GM21367 (cell line): ENCODE results near the gene ZDHHC4.

Source experiments
- ATAC-seq: cut with Tn5 transposase; IDR thresholded peaks from one replicate; pipeline ENCODE4 v1.9.1; 2021; ENCODE audit not compliant: unreplicated experiment

The ZDHHC4 gene

GRCh38 chr7:6604458-6604857, 27.2 kb downstream of the ZDHHC4 start:
- no peak for ATAC-seq

GRCh38 chr7:6606866-6607583, 29.8 kb downstream of the ZDHHC4 start:
- no peak for ATAC-seq

- ATAC-seq, result no peak
Measured at GRCh38 chr7:6607651-6608051, 30.4 kb downstream of the ZDHHC4 start.

GRCh38 chr7:6608081-6608480, 30.8 kb downstream of the ZDHHC4 start:
- ATAC-seq, result no peak

GRCh38 chr7:6608794-6609193, 31.5 kb downstream of the ZDHHC4 start:
- no peak for ATAC-seq

- no peak for ATAC-seq
Measured at GRCh38 chr7:6612819-6613218, 35.6 kb downstream of the ZDHHC4 start.

- no peak for ATAC-seq
Measured at GRCh38 chr7:6613706-6614105, 36.5 kb downstream of the ZDHHC4 start.

GRCh38 chr7:6614953-6615722, 37.9 kb downstream of the ZDHHC4 start, which contains the start of gene ZNF853:
ZNF853 (plus strand) TSS chr7:6615610; CDS start chr7:6616175, 565 bp downstream.
- no peak for ATAC-seq

GRCh38 chr7:6615723-6616555, 38.7 kb downstream of the ZDHHC4 start:
- ATAC-seq, result no peak

- ATAC-seq, result no peak
Measured at GRCh38 chr7:6616854-6617643, 39.8 kb downstream of the ZDHHC4 start.

- no peak for ATAC-seq
Measured at GRCh38 chr7:6618621-6619020, 41.4 kb downstream of the ZDHHC4 start.

- ATAC-seq, result no peak
Measured at GRCh38 chr7:6619961-6620360, 42.7 kb downstream of the ZDHHC4 start.

GRCh38 chr7:6621195-6622133, 44.2 kb downstream of the ZDHHC4 start:
- no peak for ATAC-seq

- no peak for ATAC-seq
Measured at GRCh38 chr7:6622134-6622710, 45.0 kb downstream of the ZDHHC4 start.

- no peak for ATAC-seq
Measured at GRCh38 chr7:6623589-6624245, 46.5 kb downstream of the ZDHHC4 start.

- ATAC-seq, result no peak
Measured at GRCh38 chr7:6624246-6624611, 47.0 kb downstream of the ZDHHC4 start.

GRCh38 chr7:6628045-6628444, 50.8 kb downstream of the ZDHHC4 start:
- no peak for ATAC-seq

- no peak for ATAC-seq
Measured at GRCh38 chr7:6630007-6630849, 53.0 kb downstream of the ZDHHC4 start.
